Endodermal cell (in vitro differentiated cells): ENCODE measurements around the gene TAL1. TPM values are rescaled to one million over a fixed set of nuclear protein-coding genes. Genes with fewer than 3 reads are reported as not detected.

Source experiments
- DNase-seq: peaks from one replicate; pipeline ENCODE4 v3.0.0-alpha.2; 2017
- H3K27ac ChIP-seq: 2 replicates; pipeline ENCODE4 v1.5.1; 2013; ENCODE audit warnings: mild to moderate bottlenecking, low read depth, low read length, moderate library complexity
- H3K27me3 ChIP-seq: 2 replicates; pipeline ENCODE4 v1.6.1; 2013; ENCODE audit warnings: mild to moderate bottlenecking, low read length, moderate library complexity; ENCODE audit not compliant: insufficient read depth, control insufficient read depth, poor library complexity, severe bottlenecking
- H3K36me3 ChIP-seq: 2 replicates; pipeline ENCODE4 v1.7.0; 2013; ENCODE audit warnings: mild to moderate bottlenecking, low read length, moderate library complexity; ENCODE audit not compliant: control insufficient read depth, insufficient read depth
- H3K4me1 ChIP-seq: one replicate; pipeline ENCODE4 v1.7.0; 2013; ENCODE audit warnings: low read length; ENCODE audit not compliant: control insufficient read depth, insufficient read depth
- H3K4me3 ChIP-seq: 2 replicates; pipeline ENCODE4 v1.5.1; 2013; ENCODE audit warnings: mild to moderate bottlenecking, low read length, moderate library complexity
- H3K9ac ChIP-seq: 2 replicates; pipeline ENCODE4 v1.6.1; 2013; ENCODE audit warnings: mild to moderate bottlenecking, low read length, moderate library complexity; ENCODE audit not compliant: poor library complexity, severe bottlenecking; ENCODE audit errors: extremely low read depth
- H3K9me3 ChIP-seq: 2 replicates; pipeline ENCODE4 v1.6.1; 2013; ENCODE audit warnings: mild to moderate bottlenecking, low read length, moderate library complexity; ENCODE audit not compliant: control insufficient read depth
- H3K27ac Mint-ChIP-seq: 2 replicates; pipeline ENCODE4 v1.8.0; 2020; ENCODE audit warnings: mixed read lengths
- H3K27me3 Mint-ChIP-seq: 2 replicates; pipeline ENCODE4 v1.8.0; 2021; ENCODE audit warnings: mild to moderate bottlenecking, mixed read lengths; ENCODE audit not compliant: insufficient read depth
- H3K36me3 Mint-ChIP-seq: 2 replicates; pipeline ENCODE4 v1.8.0; 2020; ENCODE audit warnings: low read depth, mixed read lengths
- H3K4me1 Mint-ChIP-seq: 2 replicates; pipeline ENCODE4 v1.8.0; 2020; ENCODE audit warnings: mixed read lengths
- H3K4me3 Mint-ChIP-seq: 2 replicates; pipeline ENCODE4 v1.8.0; 2020; ENCODE audit warnings: mild to moderate bottlenecking, moderate library complexity, mixed read lengths
- H3K9me3 Mint-ChIP-seq: 2 replicates; pipeline ENCODE4 v1.8.0; 2020; ENCODE audit warnings: mild to moderate bottlenecking, mixed read lengths
- WGBS, 2 experiments: methylation state at CpG; one replicate each; pipeline versions ENCODE4 v1.1.5 to v1.1.7; 2013; ENCODE audit warnings: missing lambda C conversion rate in 2 of 2, mixed read lengths in 1 of 2; ENCODE audit not compliant: insufficient coverage in 1 of 2, insufficient read length in 1 of 2; 5-methylcytosine and 5-hydroxymethylcytosine counted together
- total RNA-seq, 2 donors: library from RNA; stranded (reverse); fragmentation: NEBNext Ultra II Directional in 1 of 2; extraction: Animal tissue kit (Norgen Biotek cat#: 25700) in 1 of 2; gene quantifications; 2 replicates in 1 of 2; 3 replicates in 1 of 2; pipeline ENCODE4 v1.2.1, GENCODE V29; 2021
- TF ChIP-seq, protein P1 (sequence below): fragments of 200-600 bp; sonication (generic); conservative IDR thresholded peaks from 2 replicates; pipeline ENCODE4 v1.5.0; 2021; ENCODE audit warnings: antibody characterized with exemption, mild to moderate bottlenecking

TAL1 gene
- total RNA-seq, 2 donors from 2014 or later, result 0.04 TPM; not detected in 1

- TF ChIP-seq, protein P1, sequence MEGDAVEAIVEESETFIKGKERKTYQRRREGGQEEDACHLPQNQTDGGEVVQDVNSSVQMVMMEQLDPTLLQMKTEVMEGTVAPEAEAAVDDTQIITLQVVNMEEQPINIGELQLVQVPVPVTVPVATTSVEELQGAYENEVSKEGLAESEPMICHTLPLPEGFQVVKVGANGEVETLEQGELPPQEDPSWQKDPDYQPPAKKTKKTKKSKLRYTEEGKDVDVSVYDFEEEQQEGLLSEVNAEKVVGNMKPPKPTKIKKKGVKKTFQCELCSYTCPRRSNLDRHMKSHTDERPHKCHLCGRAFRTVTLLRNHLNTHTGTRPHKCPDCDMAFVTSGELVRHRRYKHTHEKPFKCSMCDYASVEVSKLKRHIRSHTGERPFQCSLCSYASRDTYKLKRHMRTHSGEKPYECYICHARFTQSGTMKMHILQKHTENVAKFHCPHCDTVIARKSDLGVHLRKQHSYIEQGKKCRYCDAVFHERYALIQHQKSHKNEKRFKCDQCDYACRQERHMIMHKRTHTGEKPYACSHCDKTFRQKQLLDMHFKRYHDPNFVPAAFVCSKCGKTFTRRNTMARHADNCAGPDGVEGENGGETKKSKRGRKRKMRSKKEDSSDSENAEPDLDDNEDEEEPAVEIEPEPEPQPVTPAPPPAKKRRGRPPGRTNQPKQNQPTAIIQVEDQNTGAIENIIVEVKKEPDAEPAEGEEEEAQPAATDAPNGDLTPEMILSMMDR, result no peak
- WGBS, 2 experiments, result 80% methylated on average over 1 of the region's 1 CpG; no CpG with 5 or more reads in 1 of the 2 experiments
- Mint-ChIP-seq H3K9me3 (no peaks in the 10 kb centered on the region), H3K36me3 (peaks cover 53% of the 10 kb centered on the region), H3K4me1 (peaks cover 4% of the 10 kb centered on the region), H3K27ac (no peak overlapping the region), H3K27me3 (no peaks in the 10 kb centered on the region), H3K4me3 (no peak overlapping the region)
- H3K9ac ChIP-seq, result no peak overlapping the region
- no peak overlapping the region for H3K4me3 ChIP-seq
- H3K9me3 ChIP-seq, result no peaks in the 10 kb centered on the region
- DNase-seq, result no peak
- H3K27ac ChIP-seq, result no peak overlapping the region
- H3K27me3 ChIP-seq, result no peaks in the 10 kb centered on the region
- H3K36me3 ChIP-seq, result peaks cover 67% of the 10 kb centered on the region
- no peaks in the 10 kb centered on the region for H3K4me1 ChIP-seq
Measured at GRCh38 chr1:47252369-47252768, 20.3 kb upstream of the TAL1 start.

DNA sequence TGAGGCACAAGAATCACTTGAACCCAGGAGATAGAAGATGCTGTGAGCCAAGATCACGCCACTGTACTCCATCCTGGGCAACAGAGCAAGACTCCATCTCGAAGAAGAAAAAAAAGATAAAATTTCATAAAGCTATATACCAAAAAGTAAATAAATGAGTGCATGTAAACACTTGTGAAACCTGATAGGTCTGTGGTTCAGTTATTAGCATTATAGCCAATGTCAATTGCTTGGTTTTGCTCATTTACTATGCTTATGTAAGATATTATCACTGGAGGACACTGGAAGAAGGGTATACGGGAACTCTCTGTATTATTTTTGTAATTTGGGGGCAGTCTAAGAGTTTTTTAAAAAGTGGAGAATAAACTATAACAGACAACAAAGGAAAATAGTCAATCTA, 17.7 kb upstream of the TAL1 start:
- Histone ChIP-seq H3K9me3 (no peaks in the 10 kb centered on the region), H3K4me3 (no peak overlapping the region), H3K36me3 (peaks cover 41% of the 10 kb centered on the region), H3K4me1 (no peaks in the 10 kb centered on the region), H3K9ac (no peak overlapping the region), H3K27ac (no peak overlapping the region), H3K27me3 (peaks cover 5% of the 10 kb centered on the region)
- no peak overlapping the region for H3K27ac Mint-ChIP-seq
- TF ChIP-seq, protein P1, result no peak
- DNase-seq, result no peak
- peaks cover 4% of the 10 kb centered on the region for H3K4me1 Mint-ChIP-seq
- peaks cover 15% of the 10 kb centered on the region for H3K27me3 Mint-ChIP-seq
- H3K36me3 Mint-ChIP-seq, result peaks cover 30% of the 10 kb centered on the region
- H3K4me3 Mint-ChIP-seq, result no peak overlapping the region
- WGBS, 2 experiments, result 87% methylated on average over 2 of the region's 3 CpGs; no CpG with 5 or more reads in 1 of the 2 experiments
- H3K9me3 Mint-ChIP-seq, result no peaks in the 10 kb centered on the region

GRCh38 chr1:47244339-47244862, 12.4 kb upstream of the TAL1 start:
- no peaks in the 10 kb centered on the region for H3K4me1 ChIP-seq
- TF ChIP-seq, protein P1, result no peak
- Mint-ChIP-seq H3K4me1 (peaks cover 7% of the 10 kb centered on the region), H3K36me3 (peaks cover 5% of the 10 kb centered on the region), H3K4me3 (no peak overlapping the region), H3K9me3 (no peaks in the 10 kb centered on the region), H3K27me3 (peaks cover 53% of the 10 kb centered on the region), H3K27ac (no peak overlapping the region)
- no peak overlapping the region for H3K4me3 ChIP-seq
- no peak overlapping the region for H3K27ac ChIP-seq
- no peaks in the 10 kb centered on the region for H3K9me3 ChIP-seq
- peaks cover 31% of the 10 kb centered on the region for H3K27me3 ChIP-seq
- H3K9ac ChIP-seq, result no peak overlapping the region
- WGBS, 2 experiments, result 85 to 89% methylated on average over 3 of the region's 3 CpGs
- no peak for DNase-seq
- no peaks in the 10 kb centered on the region for H3K36me3 ChIP-seq
